BE2C (cell line): ENCODE results near the gene SLBP.
"Not testable (repeated sequence)": the region's sequence is repeated elsewhere in the genome, so short reads cannot be mapped to it uniquely, and the experiment has no call there.

Source experiments
- DNase-seq: peaks from one replicate; pipeline ENCODE4 v3.0.0-alpha.2; 2020
- H3K27me3 ChIP-seq: fragments of 250-450 bp; sonication (Bioruptor Pico); 2 replicates; pipeline ENCODE4 v1.5.1; 2020; ENCODE audit warnings: mild to moderate bottlenecking
- H3K36me3 ChIP-seq: fragments of 250-450 bp; sonication (Bioruptor Pico); 2 replicates; pipeline ENCODE4 v1.5.1; 2020; ENCODE audit warnings: mild to moderate bottlenecking
- H3K4me1 ChIP-seq: fragments of 250-450 bp; sonication (Bioruptor Pico); 2 replicates; pipeline ENCODE4 v1.5.1; 2020
- H3K4me3 ChIP-seq: 2 replicates; pipeline ENCODE4 v1.5.1; 2011; ENCODE audit warnings: low read depth, low read length
- H3K9me3 ChIP-seq: fragments of 250-450 bp; sonication (Bioruptor Pico); 2 replicates; pipeline ENCODE4 v1.5.1; 2020
- CTCF ChIP-seq: IDR thresholded peaks from 2 replicates; pipeline ENCODE4 v1.5.1; 2012; ENCODE audit warnings: mild to moderate bottlenecking, low read depth, low read length

SLBP gene

GRCh38 chr4:1676605-1677525 lies 35.3 kb downstream of the SLBP start:
- Histone ChIP-seq H3K4me3 (no peak overlapping the region), H3K36me3 (no peaks in the 10 kb centered on the region), H3K27me3 (no peaks in the 10 kb centered on the region), H3K4me1 (peaks cover 6% of the 10 kb centered on the region), H3K9me3 (no peaks in the 10 kb centered on the region)
- DNase-seq: no peak
- TF ChIP-seq CTCF: no peak

- peaks cover 6% of the 10 kb centered on the region for H3K4me1 ChIP-seq
- no peaks in the 10 kb centered on the region for H3K9me3 ChIP-seq
- H3K36me3 ChIP-seq: no peaks in the 10 kb centered on the region
- DNase-seq: no peak
- H3K27me3 ChIP-seq: no peaks in the 10 kb centered on the region
- no peak overlapping the region for H3K4me3 ChIP-seq
- TF ChIP-seq CTCF: no peak
Observed at GRCh38 chr4:1675802-1676137, 36.3 kb downstream of the SLBP start.

GRCh38 chr4:1675136-1675801 lies 36.9 kb downstream of the SLBP start:
- DNase-seq: no peak
- no peaks in the 10 kb centered on the region for H3K27me3 ChIP-seq
- TF ChIP-seq CTCF: no peak

GRCh38 chr4:1674682-1675081 lies 37.4 kb downstream of the SLBP start:
- Histone ChIP-seq H3K4me1 (peaks cover 6% of the 10 kb centered on the region), H3K4me3 (no peak overlapping the region), H3K36me3 (no peaks in the 10 kb centered on the region), H3K9me3 (no peaks in the 10 kb centered on the region), H3K27me3 (no peaks in the 10 kb centered on the region)
- no peak for TF ChIP-seq CTCF
- no peak for DNase-seq

More at GRCh38 chr4:1675136-1675801, 36.9 kb downstream of the SLBP start:
- Histone ChIP-seq H3K36me3 (no peaks in the 10 kb centered on the region), H3K9me3 (no peaks in the 10 kb centered on the region), H3K4me1 (peaks cover 6% of the 10 kb centered on the region), H3K4me3 (no peak overlapping the region)

GRCh38 chr4:1673671-1674070 lies 38.4 kb downstream of the SLBP start:
- Histone ChIP-seq H3K36me3 (no peaks in the 10 kb centered on the region), H3K27me3 (no peaks in the 10 kb centered on the region), H3K4me1 (peaks cover 6% of the 10 kb centered on the region), H3K4me3 (no peak overlapping the region), H3K9me3 (no peaks in the 10 kb centered on the region)
- TF ChIP-seq CTCF: no peak
- no peak for DNase-seq

GRCh38 chr4:1671011-1671410 lies 41.1 kb downstream of the SLBP start:
- H3K36me3 ChIP-seq, H3K4me3 ChIP-seq, H3K9me3 ChIP-seq, H3K27me3 ChIP-seq, DNase-seq, H3K4me1 ChIP-seq: not testable (repeated sequence)
